Karpas-422 (cell line): Measurements from ENCODE around the gene CXCR4. TPM values are rescaled to one million over a fixed set of nuclear protein-coding genes. Genes with fewer than 3 reads are reported as not detected.
"Not testable (repeated sequence)": the region's sequence is repeated elsewhere in the genome, so short reads cannot be mapped to it uniquely, and the experiment has no call there.

Experiments used
- DNase-seq: peaks from one replicate; pipeline ENCODE4 v3.0.0-alpha.2; 2015
- H2AFZ ChIP-seq: fragments of 200-600 bp; sonication (generic); 2 replicates; pipeline ENCODE4 v1.6.1; 2014; ENCODE audit warnings: antibody characterized with exemption, low read length, mixed read lengths
- H3K27ac ChIP-seq: fragments of 200-600 bp; sonication (generic); 2 replicates; pipeline ENCODE4 v1.5.1; 2014; ENCODE audit warnings: mild to moderate bottlenecking, low read length, moderate library complexity
- H3K27me3 ChIP-seq: fragments of 200-600 bp; sonication (generic); 2 replicates; pipeline ENCODE4 v1.6.1; 2014; ENCODE audit warnings: low read length, mixed read lengths
- H3K36me3 ChIP-seq: fragments of 200-600 bp; sonication (generic); 2 replicates; pipeline ENCODE4 v1.6.1; 2014; ENCODE audit warnings: low read length, mixed read lengths; ENCODE audit not compliant: insufficient read depth
- H3K4me1 ChIP-seq: fragments of 200-600 bp; sonication (generic); 2 replicates; pipeline ENCODE4 v1.6.1; 2014; ENCODE audit warnings: mild to moderate bottlenecking, low read length, mixed read lengths
- H3K4me2 ChIP-seq: fragments of 200-600 bp; sonication (generic); 2 replicates; pipeline ENCODE4 v1.6.1; 2014; ENCODE audit warnings: low read length, low read depth, mild to moderate bottlenecking; ENCODE audit not compliant: poor library complexity, severe bottlenecking
- H3K4me3 ChIP-seq: fragments of 200-600 bp; sonication (generic); 2 replicates; pipeline ENCODE4 v1.5.1; 2014; ENCODE audit warnings: mild to moderate bottlenecking, antibody characterized with exemption, low read length, mixed read lengths
- H3K79me2 ChIP-seq: fragments of 200-600 bp; sonication (generic); 2 replicates; pipeline ENCODE4 v1.6.1; 2014; ENCODE audit warnings: mild to moderate bottlenecking, low read length, mixed read lengths
- H3K9ac ChIP-seq: fragments of 200-600 bp; sonication (generic); 2 replicates; pipeline ENCODE4 v1.6.0; 2014; ENCODE audit warnings: low read length
- H3K9me2 ChIP-seq: fragments of 200-600 bp; sonication (generic), shearing (Covaris generic); replicated peaks from 2 replicates; pipeline ENCODE4 v1.6.0; 2014; ENCODE audit warnings: mild to moderate bottlenecking, low read length, moderate library complexity; ENCODE audit not compliant: insufficient read depth
- H3K9me3 ChIP-seq: fragments of 300-700, 200-600 bp; sonication (generic); 2 replicates; pipeline ENCODE4 v1.6.1; 2014; ENCODE audit warnings: low read length, mixed read lengths
- H4K20me1 ChIP-seq: fragments of 200-600 bp; sonication (generic); 2 replicates; pipeline ENCODE4 v1.6.1; 2014; ENCODE audit warnings: mild to moderate bottlenecking, antibody characterized with exemption, low read length, low read depth; ENCODE audit not compliant: insufficient read depth
- total RNA-seq: library from RNA; depleted of rRNA; stranded (reverse); fragments of >200 nt; shearing (Covaris generic); gene quantifications from 2 replicates; pipeline ENCODE4 v1.2.3, GENCODE V29; 2014; ENCODE audit warnings: low replicate concordance

Gene CXCR4
- total RNA-seq, 1 experiment from 2014 or later, result 0.97 TPM

DNA sequence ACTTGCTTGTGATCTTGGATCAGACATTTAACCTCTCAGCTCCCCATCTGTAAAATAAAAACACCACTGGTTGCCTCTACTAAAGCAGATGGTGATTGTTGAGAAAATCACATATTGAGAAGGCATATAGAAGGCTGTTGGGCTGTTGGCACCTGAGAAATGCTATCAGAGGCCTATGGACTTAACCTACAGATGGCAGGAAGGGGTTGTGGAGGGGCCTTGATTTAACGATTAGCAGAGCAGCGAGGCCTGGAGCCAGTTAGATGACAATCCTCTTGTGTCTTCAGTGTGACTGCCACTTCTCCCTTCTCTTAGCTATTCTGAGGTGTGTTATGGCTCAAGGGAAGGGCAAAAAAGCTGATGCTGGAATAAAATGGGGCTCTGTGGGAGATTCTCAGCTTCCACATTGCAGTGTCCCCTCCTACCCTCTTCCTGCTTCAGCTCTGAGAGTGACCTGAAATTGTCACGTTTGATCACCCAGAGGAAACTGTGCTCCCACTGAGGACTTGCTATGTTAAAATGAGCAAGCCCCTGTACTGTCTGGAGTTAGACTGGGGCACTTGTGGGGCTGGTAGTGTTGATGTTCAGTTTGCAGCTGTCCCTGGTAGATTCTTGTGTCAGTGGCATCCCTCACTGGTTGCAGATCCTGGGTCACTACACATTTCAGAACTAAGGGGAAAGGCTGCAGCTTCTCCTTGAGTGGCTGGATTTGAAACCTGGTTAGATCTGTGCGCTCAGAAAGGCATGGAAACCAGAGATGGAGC is 31.5 kb downstream of the CXCR4 start:
- H3K36me3 ChIP-seq, result no peaks in the 10 kb centered on the region
- H3K9ac ChIP-seq, result no peak overlapping the region
- no peak overlapping the region for H3K27ac ChIP-seq
- no peak for DNase-seq
- H3K4me3 ChIP-seq, result no peak overlapping the region
- H3K79me2 ChIP-seq, result no peaks in the 10 kb centered on the region
- no peaks in the 10 kb centered on the region for H3K27me3 ChIP-seq
- no peaks in the 10 kb centered on the region for H3K4me1 ChIP-seq
- no peak overlapping the region for H2AFZ ChIP-seq
- no peaks in the 10 kb centered on the region for H3K9me3 ChIP-seq
- no peaks in the 10 kb centered on the region for H3K9me2 ChIP-seq
- no peak overlapping the region for H3K4me2 ChIP-seq
- no peaks in the 10 kb centered on the region for H4K20me1 ChIP-seq

DNA sequence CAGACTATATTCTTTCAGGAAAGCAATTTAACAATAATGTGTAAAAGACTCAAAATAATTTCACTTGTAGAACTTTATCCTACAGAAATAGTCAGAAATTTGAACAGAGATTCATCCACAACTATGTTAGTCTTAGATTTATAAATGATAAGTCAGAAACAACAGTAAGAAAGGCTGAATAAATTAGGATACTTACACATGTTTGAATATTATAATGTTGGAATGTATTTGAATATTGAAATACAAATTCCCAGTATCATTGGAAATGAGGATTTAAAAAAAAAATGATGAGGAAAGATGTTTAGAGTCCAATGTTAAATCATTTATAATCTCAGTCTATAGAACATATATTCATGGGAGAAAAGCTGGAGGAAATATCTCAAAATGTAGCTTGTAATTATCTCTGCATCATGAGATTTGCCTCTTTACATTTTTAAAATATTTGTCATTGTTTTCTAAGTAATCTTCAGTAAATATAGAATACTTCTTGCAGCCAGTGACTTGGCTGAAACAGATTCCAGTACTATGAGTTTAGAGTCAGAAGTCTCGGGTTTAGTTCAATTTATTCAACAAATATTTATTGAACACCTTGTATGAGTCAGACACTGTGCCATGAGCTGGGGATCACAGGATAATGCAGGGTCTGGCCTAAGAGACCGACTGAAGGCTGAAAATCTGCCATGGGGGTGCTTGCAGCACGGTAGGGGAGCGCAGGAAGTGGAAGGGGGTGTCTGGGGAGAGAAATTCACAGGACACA is 32.3 kb downstream of the CXCR4 start:
- Histone ChIP-seq H3K4me2 (no peak overlapping the region), H3K79me2 (no peaks in the 10 kb centered on the region), H3K4me3 (no peak overlapping the region), H3K9ac (no peak overlapping the region), H3K27ac (no peak overlapping the region), H3K27me3 (no peaks in the 10 kb centered on the region), H3K36me3 (no peaks in the 10 kb centered on the region), H2AFZ (no peak overlapping the region), H3K4me1 (no peaks in the 10 kb centered on the region), H3K9me2 (no peaks in the 10 kb centered on the region), H3K9me3 (no peaks in the 10 kb centered on the region), H4K20me1 (no peaks in the 10 kb centered on the region)
- no peak for DNase-seq

DNA sequence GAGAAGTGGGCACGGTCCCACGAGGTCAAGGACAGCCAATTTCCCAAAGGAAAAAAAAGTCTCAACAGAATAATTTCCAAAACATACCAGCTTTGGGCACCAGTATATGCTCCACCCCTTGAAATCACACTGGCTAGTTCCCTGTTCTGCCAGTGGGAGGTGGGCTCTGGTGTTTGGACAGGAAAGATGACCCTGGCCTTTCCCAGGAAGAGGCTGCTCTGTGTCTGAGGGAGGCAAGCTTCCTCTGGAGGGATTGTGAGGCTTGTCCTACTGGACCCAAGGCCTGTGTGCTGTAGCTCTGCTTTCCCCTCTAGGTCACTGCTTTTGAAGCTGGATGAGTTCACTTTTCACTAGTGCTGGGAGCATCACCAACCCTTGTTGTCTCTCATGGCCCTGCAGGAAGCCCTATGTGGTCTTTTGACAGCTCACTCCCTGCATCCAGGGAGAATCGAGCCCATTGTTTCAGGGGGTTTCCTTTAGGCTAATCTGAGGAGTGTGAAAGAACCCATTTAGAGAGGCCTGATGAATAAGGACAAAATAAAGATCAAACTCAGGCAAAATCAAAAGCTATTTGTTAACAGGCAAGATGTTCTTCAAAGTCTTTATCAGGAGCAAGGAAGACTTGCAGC is 36.3 kb downstream of the CXCR4 start:
- Histone ChIP-seq H3K27ac (no peak overlapping the region), H3K9me3 (no peaks in the 10 kb centered on the region), H2AFZ (no peak overlapping the region), H3K4me1 (no peaks in the 10 kb centered on the region), H3K4me2 (no peak overlapping the region), H3K9ac (no peak overlapping the region), H3K9me2 (no peaks in the 10 kb centered on the region), H3K27me3 (no peaks in the 10 kb centered on the region), H3K79me2 (no peaks in the 10 kb centered on the region), H3K36me3 (no peaks in the 10 kb centered on the region), H3K4me3 (no peak overlapping the region), H4K20me1 (peaks cover 6% of the 10 kb centered on the region; the same call in 1 of the 2 replicates)
- no peak for DNase-seq

DNA sequence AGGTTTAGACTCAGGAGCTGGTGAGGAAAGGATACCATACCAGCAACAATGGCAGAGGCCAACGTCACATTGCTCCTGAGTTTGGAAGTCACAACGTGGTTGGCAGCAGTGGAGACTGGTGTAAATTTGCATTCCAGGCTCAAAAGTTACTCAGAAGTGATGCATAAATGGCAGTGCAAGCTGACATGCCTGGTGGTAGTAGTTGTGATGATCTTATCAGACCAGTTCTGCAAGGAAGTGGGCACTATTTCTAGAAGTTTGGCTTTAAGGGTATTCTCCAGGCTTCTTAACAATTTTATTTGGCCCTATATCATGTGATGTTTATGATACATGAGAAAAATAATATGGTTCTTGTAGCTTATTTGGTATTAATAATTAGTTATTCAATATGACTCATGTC is 37.8 kb downstream of the CXCR4 start:
- Histone ChIP-seq H3K9me3 (no peaks in the 10 kb centered on the region), H3K4me3 (no peak overlapping the region), H4K20me1 (peaks cover 6% of the 10 kb centered on the region; the same call in 1 of the 2 replicates), H3K9ac (no peak overlapping the region), H3K4me1 (peaks cover 9% of the 10 kb centered on the region), H3K4me2 (no peak overlapping the region), H3K36me3 (no peaks in the 10 kb centered on the region), H3K27me3 (no peaks in the 10 kb centered on the region), H3K9me2 (no peaks in the 10 kb centered on the region), H3K27ac (no peak overlapping the region), H2AFZ (no peak overlapping the region), H3K79me2 (no peaks in the 10 kb centered on the region)
- no peak for DNase-seq

DNA sequence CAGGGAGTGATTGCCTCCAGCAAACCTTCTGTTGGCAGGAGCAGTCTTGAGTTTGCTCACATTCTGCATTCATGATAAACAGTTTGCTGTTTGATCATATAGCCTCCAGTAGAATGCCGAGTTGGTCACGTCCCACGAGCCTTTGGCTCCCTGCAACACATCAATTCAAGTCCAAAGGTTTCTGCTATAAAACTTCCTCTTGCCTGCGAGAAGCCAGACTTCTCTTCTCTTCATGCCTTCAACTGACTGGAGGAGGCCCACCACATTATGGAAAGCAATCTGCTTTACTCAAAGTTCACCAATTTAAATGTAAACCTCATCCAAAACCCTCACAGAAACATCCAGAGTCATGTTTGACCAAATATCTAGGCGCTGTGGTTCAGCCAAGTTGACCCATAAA is 40.8 kb downstream of the CXCR4 start:
- H3K4me1 ChIP-seq, result peaks cover 29% of the 10 kb centered on the region
- H3K4me2 ChIP-seq, result no peak overlapping the region
- H3K27ac ChIP-seq, result no peak overlapping the region
- no peak overlapping the region for H2AFZ ChIP-seq
- H3K36me3 ChIP-seq, result no peaks in the 10 kb centered on the region
- H3K27me3 ChIP-seq, result no peaks in the 10 kb centered on the region
- DNase-seq, result no peak
- peaks cover 6% of the 10 kb centered on the region; the same call in 1 of the 2 replicates for H4K20me1 ChIP-seq
- no peaks in the 10 kb centered on the region for H3K79me2 ChIP-seq
- H3K9me2 ChIP-seq, result no peaks in the 10 kb centered on the region
- H3K9me3 ChIP-seq, result peaks cover 3% of the 10 kb centered on the region; the same call in 1 of the 2 replicates
- H3K4me3 ChIP-seq, result no peak overlapping the region
- H3K9ac ChIP-seq, result no peak overlapping the region

DNA sequence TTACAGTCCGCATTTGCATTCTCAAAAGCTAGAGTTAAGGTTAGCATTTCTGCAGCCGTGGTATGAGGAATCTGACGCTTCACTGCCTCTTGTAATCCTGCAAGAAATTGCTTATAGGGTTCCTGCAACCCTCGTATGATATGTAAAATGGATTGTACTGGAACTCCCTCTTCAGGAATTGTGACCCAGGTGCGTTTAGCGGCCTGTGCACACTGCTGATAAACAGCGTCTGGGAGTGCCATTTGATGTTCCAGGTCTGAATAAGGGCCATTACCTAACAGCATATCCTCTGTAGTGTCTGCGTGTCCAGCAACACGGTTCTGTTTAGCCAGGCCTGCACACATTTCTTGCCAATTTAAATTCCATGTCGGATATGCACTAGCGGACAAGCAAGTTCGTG is 42.5 kb downstream of the CXCR4 start:
- Histone ChIP-seq H3K27ac (no peak overlapping the region), H3K27me3 (no peaks in the 10 kb centered on the region), H3K9me2 (no peaks in the 10 kb centered on the region), H3K4me1 (peaks cover 32% of the 10 kb centered on the region), H3K4me3 (no peak overlapping the region), H3K36me3 (no peaks in the 10 kb centered on the region), H3K4me2 (peak overlapping the region; percentile 51), H3K9ac (no peak overlapping the region), H3K9me3 (peaks cover 3% of the 10 kb centered on the region; the same call in 1 of the 2 replicates), H2AFZ (no peak overlapping the region), H4K20me1 (peaks cover 6% of the 10 kb centered on the region; the same call in 1 of the 2 replicates), H3K79me2 (no peaks in the 10 kb centered on the region)
- peak; percentile 87 for DNase-seq

DNA sequence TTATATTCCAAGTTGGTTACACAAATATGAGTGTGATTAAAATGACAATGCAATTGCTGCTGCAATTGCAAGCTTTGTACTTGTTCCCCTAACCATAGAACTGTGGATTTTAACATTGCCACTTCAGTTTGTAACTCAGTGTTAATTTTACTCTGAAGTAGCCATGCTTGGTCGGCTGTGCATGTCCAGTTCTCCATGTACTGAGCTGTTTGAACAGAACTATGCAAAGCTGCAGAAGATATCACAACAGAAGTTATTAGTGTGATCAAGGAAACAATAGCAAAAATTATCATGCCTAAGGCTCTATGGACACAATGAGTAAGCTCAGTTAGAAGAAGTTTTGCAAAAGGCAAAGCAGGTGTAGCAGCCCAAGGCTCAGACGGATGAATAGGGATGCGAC is 45.3 kb downstream of the CXCR4 start:
- Histone ChIP-seq H3K4me1 (peaks cover 36% of the 10 kb centered on the region), H2AFZ (no peak overlapping the region)

DNA sequence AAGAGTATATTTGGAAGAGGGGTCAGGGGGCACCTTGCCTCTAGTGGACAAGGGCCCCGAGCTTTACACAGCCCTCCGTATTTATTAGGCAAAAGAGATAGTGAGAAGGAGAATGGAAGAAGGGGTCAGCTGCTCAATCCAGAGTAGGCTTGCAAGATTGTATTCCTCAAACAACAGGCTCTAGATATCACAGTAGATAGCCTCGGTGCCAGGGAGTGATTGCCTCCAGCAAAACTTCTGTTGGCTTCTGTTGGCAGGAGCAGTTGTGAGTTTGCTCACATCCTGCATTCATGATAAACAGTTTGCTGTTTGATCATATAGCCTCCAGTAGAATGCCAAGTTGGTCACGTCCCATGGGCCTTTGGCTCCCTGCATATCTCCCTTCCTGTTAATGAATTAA is 46.1 kb downstream of the CXCR4 start:
- H3K4me3 ChIP-seq, H4K20me1 ChIP-seq, H3K27ac ChIP-seq, H3K36me3 ChIP-seq, H3K9ac ChIP-seq, H3K9me2 ChIP-seq, DNase-seq, H2AFZ ChIP-seq, H3K79me2 ChIP-seq, H3K27me3 ChIP-seq, H3K9me3 ChIP-seq: not testable (repeated sequence)
- H3K4me1 ChIP-seq, result peaks cover 36% of the 10 kb centered on the region
- peak overlapping the region; percentile 2 for H3K4me2 ChIP-seq

More for the DNA sequence above, 45.3 kb downstream of the CXCR4 start:
- Histone ChIP-seq H3K9me2 (no peaks in the 10 kb centered on the region), H3K9ac (no peak overlapping the region), H4K20me1 (no peaks in the 10 kb centered on the region), H3K4me3 (no peak overlapping the region), H3K36me3 (no peaks in the 10 kb centered on the region), H3K27me3 (no peaks in the 10 kb centered on the region), H3K27ac (no peak overlapping the region), H3K4me2 (peak overlapping the region; percentile 2), H3K9me3 (peaks cover 3% of the 10 kb centered on the region; the same call in 1 of the 2 replicates), H3K79me2 (no peaks in the 10 kb centered on the region)
- DNase-seq, result peak; percentile 67
